Transverse colon (tissue), 4 donors: ENCODE data around the gene EPOP. TPM values are rescaled to one million over a fixed set of nuclear protein-coding genes. Genes with fewer than 3 reads are reported as not detected.

Experiments
- DNase-seq: peaks from one replicate; pipeline ENCODE4 v3.0.0-alpha.2; 2019
- H3K27ac ChIP-seq, 4 donors: fragments of 200-600 bp; sonication (generic); 2 replicates each; pipeline ENCODE4 v1.5.1; 2016 to 2018; ENCODE audit warnings: inconsistent platforms in 4 of 4
- H3K27me3 ChIP-seq: fragments of 200-600 bp; sonication (generic); 2 replicates; pipeline ENCODE4 v1.5.1; 2017; ENCODE audit warnings: inconsistent platforms
- H3K36me3 ChIP-seq, 4 donors: fragments of 200-600 bp; sonication (generic); 2 replicates each; pipeline ENCODE4 v1.5.1; 2017 to 2019; ENCODE audit warnings: inconsistent platforms in 4 of 4
- H3K4me1 ChIP-seq, 4 donors: fragments of 200-600 bp; sonication (generic); 2 replicates each; pipeline ENCODE4 v1.5.1; 2017 to 2020; ENCODE audit warnings: inconsistent platforms in 4 of 4
- H3K4me3 ChIP-seq, 4 donors: fragments of 200-600 bp; sonication (generic); 1 replicate in 1 of 4; 2 replicates in 3 of 4; pipeline versions ENCODE4 v1.5.1 to v1.6.1; 2017 to 2019; ENCODE audit warnings: inconsistent platforms in 4 of 4
- H3K9me3 ChIP-seq, 2 donors: fragments of 200-600 bp; sonication (generic); 2 replicates each; pipeline ENCODE4 v1.5.1; 2017 to 2019; ENCODE audit warnings: inconsistent platforms in 2 of 2
- CTCF ChIP-seq, 5 experiments: fragments of 200-600 bp in 3 of 5; fragments of 450-650 bp in 2 of 5; sonication (generic) in 3 of 5; IDR thresholded peaks; 1 replicate in 2 of 5; 2 replicates in 3 of 5; pipeline ENCODE4 v1.5.1; 2016 to 2017; ENCODE audit warnings: antibody characterized with exemption in 5 of 5, inconsistent platforms in 3 of 5, mild to moderate bottlenecking in 2 of 5, moderate library complexity in 1 of 5
- EP300 ChIP-seq: sonication (generic); formaldehyde crosslinking; IDR thresholded peaks from one replicate; pipeline ENCODE4 v1.6.1; 2017; ENCODE audit warnings: antibody characterized with exemption, low read depth
- POLR2A ChIP-seq: fragments of 450-650 bp; IDR thresholded peaks from one replicate; pipeline ENCODE4 v1.6.1; 2016; ENCODE audit warnings: antibody characterized with exemption, mild to moderate bottlenecking, moderate library complexity
- POLR2AphosphoS5 ChIP-seq, 3 donors: sonication (generic); formaldehyde crosslinking; IDR thresholded peaks; one replicate each; pipeline ENCODE4 v1.6.1; 2016; ENCODE audit warnings: antibody characterized with exemption in 3 of 3
- WGBS, 2 donors: methylation state at CpG; one replicate each; pipeline ENCODE4 v1.1.5; 2018; ENCODE audit warnings: low coverage in 1 of 2; 5-methylcytosine and 5-hydroxymethylcytosine counted together
- in situ Hi-C, 4 donors: fragments of 200-750 bp; cut with MboI; loops; one replicate each; pipeline versions ENCODE4 v1.15.0 to v1.15.1; 2017; ENCODE audit warnings: low sequenced_read_pairs in 3 of 4, low pct_ligation_motif_present in 1 of 4, low pct_unique_long_range_greater_than_20kb in 1 of 4
- intact Hi-C: fragments of 100-400 bp; cut with DNase I; formaldehyde crosslinking; loops from one replicate; pipeline ENCODE4 v1.15.1; 2023; ENCODE audit warnings: low total_unique reads
- total RNA-seq, 4 donors: library from RNA; depleted of rRNA; stranded (reverse); fragments of >200 nt; gene quantifications; one replicate each; pipeline ENCODE4 v1.1.0, GENCODE V29; 2016

EPOP gene
- total RNA-seq, 4 donors from 2014 or later = 0.14 to 3.8 (median 0.61) TPM

GRCh38 chr17:38703742-38704605 lies 29.2 kb upstream of the EPOP start:
- Histone ChIP-seq H3K4me1 (peaks cover 14 to 42% (median 30%) of the 10 kb centered on the region in 4 donors), H3K27me3 (no peaks in the 10 kb centered on the region), H3K4me3 (peak overlapping the region; percentile 56 to 95 (median 92)), H3K27ac (peak overlapping the region; percentile 99), H3K36me3 (no peaks in the 10 kb centered on the region), H3K9me3 (no peaks in the 10 kb centered on the region)
- in situ Hi-C loops (no loop called here), intact Hi-C loops (loop anchor here (2.0 kb wide), 1 partner anchor 27 kb away; the partner anchor contains the start of gene CISD3)
- peak; percentile 93 for DNase-seq
- WGBS, 2 donors = 0 to 1% methylated on average over 1 to 45 of the region's 50 CpGs
- TF ChIP-seq EP300 (peak; percentile 2), POLR2AphosphoS5 (IDR thresholded peaks at IDR 0.05) (peak in 2 of 3 donors; percentile 67 to 72), CTCF (IDR thresholded peaks at IDR 0.05) (no peak), POLR2A (peak; percentile 54)

- no peak for TF ChIP-seq EP300
- TF ChIP-seq CTCF (IDR thresholded peaks at IDR 0.05) = no peak
- TF ChIP-seq POLR2A = no peak
- no peak for TF ChIP-seq POLR2AphosphoS5 (IDR thresholded peaks at IDR 0.05)
- Histone ChIP-seq H3K36me3 (no peaks in the 10 kb centered on the region), H3K4me1 (peaks cover 14 to 42% (median 30%) of the 10 kb centered on the region in 4 donors), H3K9me3 (no peaks in the 10 kb centered on the region), H3K4me3 (peak overlapping the region; percentile 56 to 95 (median 92)), H3K27ac (peak overlapping the region; percentile 99), H3K27me3 (no peaks in the 10 kb centered on the region)
- 0 to 1% methylated on average over 22 to 52 of the region's 55 CpGs for WGBS, 2 donors
- peak; percentile 59 for DNase-seq
- intact Hi-C loops = loop anchor here (2.0 kb wide), 1 partner anchor 28 kb away; the partner anchor contains the start of gene CISD3
- in situ Hi-C loops = no loop called here
Observed at GRCh38 chr17:38702916-38703741, 28.4 kb upstream of the EPOP start.

GRCh38 chr17:38702166-38702915 lies 27.6 kb upstream of the EPOP start:
- peak overlapping the region; percentile 99 for H3K27ac ChIP-seq
- in situ Hi-C loops (no loop called here), intact Hi-C loops (loop anchor here (2.0 kb wide), 1 partner anchor 28 kb away; the partner anchor contains the start of gene CISD3)
- DNase-seq = peak; percentile 91
- 0% methylated on average over 62 of the region's 81 CpGs; no CpG with 5 or more reads in 1 of the 2 donors for WGBS, 2 donors
- peak overlapping the region; percentile 74 to 95 (median 92) for H3K4me3 ChIP-seq
- peak in 1 of 5 experiments; percentile 11 for TF ChIP-seq CTCF (IDR thresholded peaks at IDR 0.05)
- TF ChIP-seq POLR2A = peak; percentile 87
- TF ChIP-seq EP300 = no peak
- TF ChIP-seq POLR2AphosphoS5 (IDR thresholded peaks at IDR 0.05) = peak; percentile 87 to 96 (median 96)
- no peaks in the 10 kb centered on the region for H3K9me3 ChIP-seq
- H3K4me1 ChIP-seq = peaks cover 14 to 39% (median 29%) of the 10 kb centered on the region in 4 donors
- no peaks in the 10 kb centered on the region for H3K27me3 ChIP-seq
- H3K36me3 ChIP-seq = no peaks in the 10 kb centered on the region
